Mucosa of gallbladder (tissue), 1 donor: ENCODE results near the gene PDPR. TPM values are rescaled to one million over a fixed set of nuclear protein-coding genes. Genes with fewer than 3 reads are reported as not detected.
"Not testable (repeated sequence)": the region's sequence is repeated elsewhere in the genome, so short reads cannot be mapped to it uniquely, and the experiment has no call there.

Experiments used
- DNase-seq: peaks from one replicate; pipeline ENCODE4 v3.0.0-alpha.2; 2020; ENCODE audit warnings: low spot score
- total RNA-seq: library from RNA; stranded (reverse); gene quantifications from one replicate; pipeline ENCODE4 v1.2.1, GENCODE V29; 2021
- donor health status: DM: no; HTN: no; CAD: no.

Gene PDPR
- total RNA-seq: 19.9 TPM

- DNase-seq: peak; percentile 96
These were observed at the start of gene PDPR for GRCh38 chr16:70113982-70114826. PDPR (plus strand) TSS chr16:70114332; CDS start chr16:70120493, 6,161 bp downstream.

DNA sequence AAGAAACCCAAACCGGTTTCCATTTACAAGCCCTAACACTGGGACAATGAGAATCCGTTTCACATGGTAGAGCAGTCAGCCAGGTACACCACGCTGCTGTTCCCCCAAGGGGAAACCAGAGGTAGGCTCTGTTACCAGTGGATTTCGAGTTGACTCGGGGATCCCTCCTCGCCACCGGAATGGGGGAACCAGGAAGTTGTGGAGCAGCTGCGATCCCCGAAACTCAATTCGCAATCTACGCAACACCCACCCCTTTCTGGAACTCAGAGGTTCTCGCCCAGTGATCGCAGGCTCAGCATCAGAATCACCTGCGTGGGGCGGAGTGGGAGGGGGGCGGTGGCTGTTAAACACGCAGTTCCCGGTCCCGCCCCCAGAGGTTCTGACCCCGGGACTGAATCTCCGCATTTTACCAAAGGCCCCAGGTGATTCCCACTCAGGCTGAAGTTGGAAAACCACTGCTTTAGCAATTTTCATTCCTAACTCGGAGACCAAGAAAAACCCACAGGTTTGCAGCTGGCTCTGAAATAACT is 49.2 kb upstream of the PDPR start:
- peak; percentile 55 for DNase-seq

DNA sequence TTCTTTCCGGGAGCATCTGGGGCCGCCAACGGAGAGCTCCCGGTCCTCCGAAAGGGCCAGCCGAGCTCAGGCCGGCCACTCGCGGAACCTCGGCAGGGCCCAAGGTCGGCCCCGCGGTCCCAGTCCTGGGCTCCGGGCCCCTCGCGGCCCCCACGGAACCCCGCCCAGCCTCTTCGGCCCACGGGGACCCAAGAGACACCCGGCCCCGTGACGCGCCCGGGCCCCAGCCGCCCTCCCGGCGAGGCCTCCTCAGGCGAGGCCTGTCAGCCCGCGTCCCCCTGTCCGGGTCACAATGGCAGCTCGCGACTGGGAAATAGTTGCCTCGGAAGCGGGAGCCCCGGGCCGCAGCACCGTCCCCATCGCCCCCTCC is 48.8 kb upstream of the PDPR start:
- not testable (repeated sequence) for DNase-seq

GRCh38 chr16:70065746-70066658 is 48.1 kb upstream of the PDPR start:
- peak; percentile 93 for DNase-seq

DNA sequence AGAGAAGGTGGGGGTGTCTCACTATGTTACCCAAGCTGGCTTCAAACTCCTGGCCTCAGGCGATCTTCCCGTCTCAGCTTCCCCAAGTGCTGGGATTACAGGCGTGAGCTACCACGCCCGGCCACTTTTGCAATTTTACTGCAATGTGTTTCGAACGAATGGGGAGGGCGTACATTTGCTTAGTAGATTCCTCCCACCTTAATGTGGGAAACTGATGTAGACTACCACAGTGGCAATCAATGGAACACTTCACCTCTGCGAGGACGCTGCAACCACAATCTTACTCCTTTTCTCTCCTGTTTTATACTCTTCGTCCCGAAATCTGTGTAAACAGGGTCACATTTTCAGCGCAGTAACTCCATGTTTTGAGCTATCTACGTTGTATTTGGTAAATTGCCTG is 47.4 kb upstream of the PDPR start:
- not testable (repeated sequence) for DNase-seq

DNA sequence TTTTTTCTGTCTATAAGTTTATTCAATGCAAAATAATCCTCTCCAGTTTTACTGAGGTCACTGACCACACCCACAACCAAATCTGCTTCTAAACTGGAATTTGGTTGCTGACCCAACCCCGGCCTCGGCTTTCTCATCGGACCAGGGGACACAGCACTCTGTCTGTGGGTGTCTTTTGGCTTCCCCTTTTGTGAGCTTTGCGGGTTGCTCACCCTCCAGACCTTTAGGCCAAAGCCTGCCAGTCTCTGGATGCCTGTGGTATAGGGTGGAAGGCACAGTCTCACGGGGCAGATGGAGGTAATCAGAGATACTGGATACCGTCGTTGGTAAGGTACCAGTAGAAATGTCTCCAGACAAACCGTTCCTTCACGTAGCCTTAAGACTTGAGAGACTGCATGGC is 35.1 kb upstream of the PDPR start:
- not testable (repeated sequence) for DNase-seq

DNA sequence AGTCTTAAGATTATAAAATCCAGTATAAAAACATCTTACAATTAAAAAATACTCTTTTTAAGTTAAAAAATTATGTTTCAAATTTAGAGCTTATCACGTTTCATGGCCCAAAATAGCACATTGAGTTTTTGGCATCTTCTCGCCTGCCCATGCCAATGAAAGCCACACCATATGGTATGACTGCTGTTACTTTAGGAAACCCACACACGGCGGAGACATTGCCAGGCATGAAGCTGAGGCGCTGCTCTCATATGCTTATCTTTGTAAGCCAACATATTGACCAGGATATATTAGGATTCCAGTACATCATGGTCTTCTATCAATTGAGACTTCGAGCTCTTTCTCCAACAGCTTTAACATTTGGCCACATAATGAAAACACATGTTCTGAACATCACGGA is 32.9 kb upstream of the PDPR start:
- not testable (repeated sequence) for DNase-seq

- DNase-seq: not testable (repeated sequence)
These were observed 30.2 kb upstream of the PDPR start for GRCh38 chr16:70083931-70084330.

GRCh38 chr16:70088160-70088559 is 26.0 kb upstream of the PDPR start:
- DNase-seq: not testable (repeated sequence)

DNA sequence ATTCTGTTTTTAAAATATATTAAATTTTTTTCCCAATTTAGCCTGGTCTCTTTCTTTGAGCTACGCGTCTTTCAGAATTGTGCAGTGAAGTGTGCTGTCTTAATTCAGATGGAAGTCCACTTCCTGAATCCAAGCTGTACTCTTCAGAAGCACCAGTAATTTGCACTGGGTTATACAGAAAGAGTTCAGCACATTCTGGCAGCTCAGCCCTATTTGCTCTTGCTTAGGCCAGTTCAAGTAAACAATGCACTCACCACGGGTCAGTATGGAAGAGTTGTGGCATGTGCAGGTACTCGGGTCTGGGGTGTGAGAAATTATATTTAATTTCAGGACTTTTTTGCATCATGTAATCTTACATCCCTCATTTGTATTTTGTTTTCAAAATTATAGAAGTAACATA is 25.3 kb upstream of the PDPR start:
- DNase-seq: not testable (repeated sequence)

DNA sequence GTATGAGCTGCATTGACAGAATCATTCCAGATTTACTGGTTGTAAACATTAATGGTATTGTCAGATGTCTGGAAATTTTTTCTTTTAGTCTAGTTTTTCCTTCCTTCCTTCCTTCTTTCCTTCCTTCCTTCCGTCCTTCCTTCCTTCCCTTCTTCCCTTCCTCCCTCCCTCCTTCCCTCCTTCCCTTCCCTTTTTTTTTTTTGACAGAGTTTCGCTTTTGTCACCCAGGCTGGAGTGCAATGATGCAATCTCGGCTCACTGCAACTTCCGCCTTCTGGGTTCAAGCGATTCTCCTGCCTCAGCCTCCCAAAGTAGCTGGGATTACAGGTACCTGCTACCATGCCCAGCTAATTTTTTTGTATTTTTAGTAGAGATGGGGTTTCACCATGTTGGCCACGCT is 24.8 kb upstream of the PDPR start:
- DNase-seq: not testable (repeated sequence)

DNA sequence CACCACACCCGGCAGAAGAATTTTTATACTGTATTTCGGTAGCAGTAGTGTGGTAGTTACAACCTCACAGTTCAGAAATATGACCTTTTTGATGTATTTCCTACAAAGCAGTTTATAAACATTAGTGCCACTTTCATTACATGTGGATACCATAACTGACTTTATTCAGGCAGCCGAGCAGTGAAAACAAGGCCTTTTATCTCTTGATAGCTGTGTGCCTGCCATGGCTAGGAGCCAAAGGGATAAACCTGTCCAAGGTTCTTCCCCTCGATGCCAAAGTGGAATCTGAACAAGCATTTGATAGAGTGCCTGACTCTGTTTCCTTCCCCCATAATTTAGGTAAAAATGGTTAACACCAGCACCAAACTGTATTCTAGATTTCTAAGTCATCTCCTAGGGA is 23.0 kb upstream of the PDPR start:
- DNase-seq: not testable (repeated sequence)

- DNase-seq: not testable (repeated sequence)
These were observed 20.0 kb upstream of the PDPR start for GRCh38 chr16:70094096-70094495.

DNA sequence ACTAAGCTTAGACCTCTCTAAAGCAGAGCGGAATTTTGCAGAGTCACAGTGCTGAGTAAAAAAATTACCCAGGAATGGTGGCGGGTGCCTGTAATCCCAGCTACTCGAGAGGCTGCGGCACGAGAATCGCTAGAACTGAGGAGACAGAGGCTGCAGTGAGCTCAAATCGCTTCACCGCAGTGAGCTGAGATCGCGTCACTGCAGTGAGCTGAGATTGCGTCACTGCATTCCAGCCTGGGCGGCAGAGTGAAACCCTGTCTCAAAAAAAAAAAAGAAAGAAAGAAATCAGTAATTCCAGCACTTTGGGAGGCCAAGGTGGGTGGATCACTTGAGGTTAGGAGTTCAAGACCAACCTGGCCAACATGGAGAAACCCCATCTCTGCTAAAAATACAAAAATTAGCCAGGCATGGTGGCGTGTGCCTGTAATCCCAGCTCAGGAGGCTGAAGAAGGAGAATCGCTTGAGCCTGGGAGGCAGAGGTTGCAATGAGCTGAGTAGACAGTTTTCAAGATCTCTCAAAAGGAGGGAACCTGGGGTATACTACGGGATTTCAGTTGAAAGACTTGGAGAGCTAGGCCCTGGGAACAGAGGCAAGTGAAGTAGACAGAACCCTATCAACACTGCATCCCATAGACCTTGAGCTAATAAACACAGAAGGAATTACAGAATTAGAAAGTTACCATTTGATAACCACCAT is 4.4 kb upstream of the PDPR start:
- not testable (repeated sequence) for DNase-seq

- not testable (repeated sequence) for DNase-seq
These were observed 2.0 kb upstream of the PDPR start for GRCh38 chr16:70112162-70112561.

- DNase-seq: not testable (repeated sequence)
These were observed 542 bp upstream of the PDPR start for GRCh38 chr16:70113599-70113981.

DNA sequence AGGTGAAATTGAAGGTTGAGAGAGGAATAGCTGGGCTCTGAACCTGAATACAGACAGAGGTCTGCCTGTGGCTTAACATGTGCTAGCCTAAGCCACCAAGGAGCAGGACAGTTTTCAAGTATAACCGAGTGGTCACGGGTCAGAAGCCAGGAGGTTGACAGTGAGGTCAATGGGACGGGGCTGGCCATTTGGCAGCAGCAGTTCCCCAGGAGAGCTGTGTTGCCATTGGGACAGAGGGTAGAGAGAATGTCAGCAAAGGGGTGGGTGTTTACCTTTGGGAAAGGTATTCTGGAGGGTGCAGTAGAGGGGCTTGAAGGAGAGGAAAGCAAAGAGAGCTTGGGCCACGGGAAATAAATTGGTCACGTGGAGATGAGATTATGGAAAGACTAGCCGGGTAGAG is 4.2 kb downstream of the PDPR start:
- DNase-seq: not testable (repeated sequence)

DNA sequence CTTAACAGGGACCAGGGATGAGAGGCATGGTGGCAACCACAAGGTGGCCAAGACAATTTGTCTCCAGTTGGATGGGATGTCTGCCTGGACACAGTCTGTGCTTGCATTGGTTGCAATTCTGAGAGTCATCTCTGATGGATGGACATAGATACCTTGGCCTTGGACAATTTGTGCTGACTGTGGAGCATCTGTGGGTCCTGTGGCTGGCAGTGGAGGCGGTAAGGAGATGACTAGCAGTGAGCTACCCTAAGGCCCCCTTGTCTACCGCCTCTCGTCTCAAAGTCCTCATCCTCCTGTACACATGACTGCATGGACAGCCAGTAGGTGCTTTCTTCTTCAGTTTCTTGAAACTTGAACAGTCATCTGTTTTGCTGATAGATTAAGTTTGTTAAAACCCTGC is 4.6 kb downstream of the PDPR start:
- not testable (repeated sequence) for DNase-seq

- not testable (repeated sequence) for DNase-seq
These were observed 6.3 kb downstream of the PDPR start for GRCh38 chr16:70120398-70120797.

DNA sequence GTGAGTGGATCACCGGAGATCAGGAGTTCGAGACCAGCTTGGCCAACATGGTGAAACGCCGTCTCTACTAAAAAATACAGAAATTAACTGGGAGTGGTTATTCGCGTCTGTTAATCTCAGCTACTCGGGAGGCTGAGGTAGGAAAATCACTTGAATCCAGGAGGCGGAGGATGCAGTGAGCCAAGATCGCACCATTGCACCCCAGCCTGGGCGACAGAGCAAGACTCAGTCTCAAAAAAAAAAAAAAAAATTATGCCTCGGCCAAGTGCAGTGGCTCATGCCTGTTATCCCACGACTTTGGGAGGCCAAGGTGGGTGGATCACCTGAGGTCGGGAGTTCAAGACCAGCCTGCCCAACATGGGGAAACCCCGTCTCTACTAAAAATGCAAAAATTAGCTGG is 9.7 kb downstream of the PDPR start:
- not testable (repeated sequence) for DNase-seq

GRCh38 chr16:70126226-70126625 is 12.1 kb downstream of the PDPR start:
- not testable (repeated sequence) for DNase-seq

GRCh38 chr16:70127706-70128105 is 13.6 kb downstream of the PDPR start:
- DNase-seq: not testable (repeated sequence)
